ENCODE data around the gene ITGA2B.
"Not testable (repeated sequence)": the region's sequence is repeated elsewhere in the genome, so short reads cannot be mapped to it uniquely, and the experiment has no call there.

ITGA2B gene

GRCh38 chr17:44400226-44400847 lies 10.9 kb upstream of the ITGA2B start:
- Mint-ChIP-seq H3K27me3 (no peaks in the 10 kb centered on the region), H3K4me1 (peaks cover 4 to 33% of the 10 kb centered on the region in 2 donors), H3K36me3 (peaks cover 43 to 60% of the 10 kb centered on the region in 2 donors), H3K4me3 (no peak overlapping the region), H3K9me3 (no peaks in the 10 kb centered on the region), H3K27ac (peak overlapping the region; percentile 4)
- ATAC-seq (replicated peaks) (no peak), DNase-seq (no peak)

GRCh38 chr17:44398692-44399691 lies 9.5 kb upstream of the ITGA2B start:
- peak overlapping the region; percentile 25 for H3K27ac Mint-ChIP-seq
- no peak overlapping the region for H3K4me3 Mint-ChIP-seq
- peaks cover 41 to 67% of the 10 kb centered on the region in 2 donors for H3K36me3 Mint-ChIP-seq
- ATAC-seq (replicated peaks), result no peak
- no peaks in the 10 kb centered on the region for H3K27me3 Mint-ChIP-seq
- H3K4me1 Mint-ChIP-seq, result peaks cover 6 to 32% of the 10 kb centered on the region in 2 donors
- no peak for DNase-seq
- no peaks in the 10 kb centered on the region for H3K9me3 Mint-ChIP-seq

- peaks cover 5 to 20% of the 10 kb centered on the region in 2 donors for H3K4me1 Mint-ChIP-seq
- ATAC-seq (replicated peaks) (no peak), DNase-seq (no peak)
- no peak overlapping the region for H3K4me3 Mint-ChIP-seq
- H3K9me3 Mint-ChIP-seq, result no peaks in the 10 kb centered on the region
- H3K27me3 Mint-ChIP-seq, result no peaks in the 10 kb centered on the region
- H3K27ac Mint-ChIP-seq, result peak overlapping the region; percentile 31
- H3K36me3 Mint-ChIP-seq, result peaks cover 41 to 66% of the 10 kb centered on the region in 2 donors
Observed at GRCh38 chr17:44397479-44398440, 8.3 kb upstream of the ITGA2B start.

GRCh38 chr17:44396946-44397345 lies 7.5 kb upstream of the ITGA2B start:
- DNase-seq (no peak), ATAC-seq (replicated peaks) (no peak)
- Mint-ChIP-seq H3K27me3 (no peaks in the 10 kb centered on the region), H3K4me1 (peaks cover 2 to 17% of the 10 kb centered on the region in 2 donors), H3K4me3 (no peak overlapping the region), H3K9me3 (no peaks in the 10 kb centered on the region), H3K36me3 (peaks cover 39 to 60% of the 10 kb centered on the region in 2 donors), H3K27ac (no peak overlapping the region)

- H3K4me3 Mint-ChIP-seq, result no peak overlapping the region
- H3K27ac Mint-ChIP-seq, result no peak overlapping the region
- H3K9me3 Mint-ChIP-seq, result peaks cover 0 to 4% of the 10 kb centered on the region in 2 donors
Observed at GRCh38 chr17:44394833-44395232, 5.4 kb upstream of the ITGA2B start.

GRCh38 chr17:44394112-44394511 lies 4.7 kb upstream of the ITGA2B start:
- Mint-ChIP-seq H3K27me3 (peaks cover 8 to 12% of the 10 kb centered on the region in 2 donors), H3K36me3 (peaks cover 23 to 45% of the 10 kb centered on the region in 2 donors), H3K4me1 (peaks cover 9 to 29% of the 10 kb centered on the region in 2 donors)
- H3K4me3 Mint-ChIP-seq; DNase-seq; ATAC-seq (replicated peaks); H3K9me3 Mint-ChIP-seq; H3K27ac Mint-ChIP-seq: not testable (repeated sequence)

More at GRCh38 chr17:44394833-44395232, 5.4 kb upstream of the ITGA2B start:
- Mint-ChIP-seq H3K4me1 (peaks cover 4 to 23% of the 10 kb centered on the region in 2 donors), H3K36me3 (peaks cover 29 to 49% of the 10 kb centered on the region in 2 donors), H3K27me3 (peaks cover 1 to 4% of the 10 kb centered on the region in 2 donors)
- ATAC-seq (replicated peaks) (no peak), DNase-seq (no peak)

- H3K36me3 Mint-ChIP-seq, result peaks cover 0 to 13% of the 10 kb centered on the region in 2 donors
- no peak overlapping the region for H3K27ac Mint-ChIP-seq
- ATAC-seq (replicated peaks), result no peak
- H3K27me3 Mint-ChIP-seq, result peaks cover 20 to 24% of the 10 kb centered on the region in 2 donors
- peaks cover 0 to 6% of the 10 kb centered on the region in 2 donors for H3K9me3 Mint-ChIP-seq
- no peak overlapping the region for H3K4me3 Mint-ChIP-seq
- no peak for DNase-seq
- peaks cover 9 to 28% of the 10 kb centered on the region in 2 donors for H3K4me1 Mint-ChIP-seq
Observed at GRCh38 chr17:44390250-44390870, 911 bp upstream of the ITGA2B start.

GRCh38 chr17:44389723-44390202 lies 314 bp upstream of the ITGA2B start:
- DNase-seq (no peak), ATAC-seq (replicated peaks) (peak; percentile 25 to 47)
- H3K9me3 Mint-ChIP-seq, result peaks cover 0 to 6% of the 10 kb centered on the region in 2 donors
- H3K36me3 Mint-ChIP-seq, result peaks cover 0 to 10% of the 10 kb centered on the region in 2 donors
- peaks cover 9 to 31% of the 10 kb centered on the region in 2 donors for H3K4me1 Mint-ChIP-seq
- H3K27me3 Mint-ChIP-seq, result peaks cover 20 to 26% of the 10 kb centered on the region in 2 donors
- peak overlapping the region; percentile 15 for H3K27ac Mint-ChIP-seq
- no peak overlapping the region for H3K4me3 Mint-ChIP-seq

- DNase-seq (no peak), ATAC-seq (replicated peaks) (no peak)
- H3K9me3 Mint-ChIP-seq, result peaks cover 0 to 6% of the 10 kb centered on the region in 2 donors
- no peak overlapping the region for H3K4me3 Mint-ChIP-seq
- peaks cover 20 to 45% of the 10 kb centered on the region in 2 donors for H3K27me3 Mint-ChIP-seq
- no peak overlapping the region for H3K27ac Mint-ChIP-seq
- peaks cover 0 to 4% of the 10 kb centered on the region in 2 donors for H3K36me3 Mint-ChIP-seq
- H3K4me1 Mint-ChIP-seq, result peaks cover 9 to 34% of the 10 kb centered on the region in 2 donors
Observed at GRCh38 chr17:44387804-44388203, 1.6 kb downstream of the ITGA2B start.

- Mint-ChIP-seq H3K27me3 (peaks cover 20 to 50% of the 10 kb centered on the region in 2 donors), H3K36me3 (peaks cover 0 to 4% of the 10 kb centered on the region in 2 donors), H3K4me1 (peaks cover 9 to 34% of the 10 kb centered on the region in 2 donors), H3K27ac (no peak overlapping the region), H3K9me3 (peaks cover 0 to 6% of the 10 kb centered on the region in 2 donors), H3K4me3 (peak overlapping the region; percentile 73 to 78)
- ATAC-seq (replicated peaks) (no peak), DNase-seq (no peak)
Observed at GRCh38 chr17:44386182-44386525, 3.3 kb downstream of the ITGA2B start.

- Mint-ChIP-seq H3K27me3 (peaks cover 20 to 50% of the 10 kb centered on the region in 2 donors), H3K36me3 (peaks cover 0 to 4% of the 10 kb centered on the region in 2 donors), H3K27ac (peak overlapping the region; percentile 38), H3K4me3 (peak overlapping the region; percentile 73 to 78), H3K4me1 (peaks cover 9 to 30% of the 10 kb centered on the region in 2 donors), H3K9me3 (peaks cover 0 to 6% of the 10 kb centered on the region in 2 donors)
- ATAC-seq (replicated peaks) (peak; percentile 86), DNase-seq (peak; percentile 71)
Observed at GRCh38 chr17:44385287-44386181, 3.9 kb downstream of the ITGA2B start.

- Mint-ChIP-seq H3K36me3 (peaks cover 0 to 4% of the 10 kb centered on the region in 2 donors), H3K4me1 (peaks cover 7 to 24% of the 10 kb centered on the region in 2 donors), H3K27ac (no peak overlapping the region), H3K4me3 (peak overlapping the region; percentile 73 to 78), H3K27me3 (peaks cover 19 to 49% of the 10 kb centered on the region in 2 donors), H3K9me3 (peaks cover 0 to 2% of the 10 kb centered on the region in 2 donors)
- DNase-seq (no peak), ATAC-seq (replicated peaks) (peak; percentile 26 to 34)
Observed at GRCh38 chr17:44384823-44385286, 4.6 kb downstream of the ITGA2B start.

Measured in stimulated activated naive B cell treated with anti-CD40 and anti-IgM and Interleukin-4, amounts not matched to agents 10 μg/mL and 1 μg/mL and 100 μg/mL, for 72 hours (primary cell).